SH-SY5Y (cell line): Measurements from ENCODE around the gene TMEM247.
A peak's percentile ranks its signal among the peaks of the same experiment; 100 is the strongest.

Experiments
- GATA2 ChIP-seq: IDR thresholded peaks from 2 replicates; pipeline ENCODE4 v1.6.1; 2011; ENCODE audit warnings: mild to moderate bottlenecking, low read depth, low read length
- GATA3 ChIP-seq: IDR thresholded peaks from 2 replicates; pipeline ENCODE4 v1.6.1; 2011; ENCODE audit warnings: low read depth, mild to moderate bottlenecking, low read length, moderate library complexity

TMEM247 gene

DNA sequence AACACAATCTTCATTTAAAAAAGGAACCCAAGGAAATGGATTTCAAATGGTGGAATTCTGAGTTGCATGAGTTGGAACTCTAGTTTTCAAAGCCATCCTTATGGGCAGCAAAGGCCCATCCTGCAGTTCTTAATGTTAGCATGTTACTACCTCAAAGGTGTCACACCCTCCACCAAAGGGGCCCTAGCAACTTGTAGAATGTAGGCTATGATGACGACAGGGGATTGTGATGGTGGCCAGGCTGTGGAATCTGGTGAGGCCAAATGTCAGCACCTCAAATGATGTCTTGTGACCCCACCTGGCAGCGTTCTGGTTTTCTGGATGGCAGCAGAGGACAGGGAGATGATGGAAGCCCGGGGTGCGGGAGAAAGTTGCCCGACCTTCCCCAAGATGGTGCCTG is at the start of gene TMEM247:
TMEM247 (plus strand) TSS at position 301 of the 400 bp plus-strand sequence.
- TF ChIP-seq GATA3 (no peak), GATA2 (no peak)

DNA sequence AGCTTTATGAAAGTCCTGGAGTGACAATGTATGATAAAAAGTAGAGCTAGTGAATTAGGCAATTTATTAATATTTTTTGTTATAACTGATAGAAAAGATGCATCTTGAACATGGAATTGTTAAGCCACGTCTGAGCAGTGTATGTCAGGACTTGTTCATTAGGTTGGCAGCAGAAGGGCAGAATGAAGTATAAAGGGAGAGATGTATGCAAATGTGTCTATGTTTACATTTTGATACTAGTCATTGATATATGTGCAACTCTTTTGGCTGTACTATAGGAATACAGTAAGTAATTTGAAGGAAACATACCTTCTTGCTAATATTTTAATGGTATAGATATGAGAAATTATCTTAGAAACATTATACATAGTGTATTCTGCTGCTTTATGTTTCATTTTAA is 49.0 kb upstream of the TMEM247 start:
- no peak for TF ChIP-seq GATA2
- no peak for TF ChIP-seq GATA3

DNA sequence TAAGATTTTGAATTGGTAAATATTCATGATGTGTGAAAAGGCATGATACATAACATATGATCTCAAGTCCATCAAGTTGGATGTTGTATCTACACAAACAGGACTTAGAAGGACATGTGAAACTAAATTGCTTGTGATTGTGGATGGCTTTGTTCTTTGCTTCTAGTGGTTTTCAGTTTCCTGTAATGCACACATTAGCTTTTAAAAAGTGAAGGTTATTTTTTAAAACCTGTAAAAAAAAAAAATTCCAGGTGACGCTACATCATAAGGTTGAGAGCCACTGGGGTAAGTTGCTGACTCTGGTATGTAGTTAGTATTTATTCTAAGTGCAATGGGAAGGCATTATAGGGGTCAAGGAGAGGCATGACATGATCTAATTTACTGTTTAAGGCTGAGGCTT is 48.4 kb upstream of the TMEM247 start:
- no peak for TF ChIP-seq GATA3
- TF ChIP-seq GATA2 = no peak

DNA sequence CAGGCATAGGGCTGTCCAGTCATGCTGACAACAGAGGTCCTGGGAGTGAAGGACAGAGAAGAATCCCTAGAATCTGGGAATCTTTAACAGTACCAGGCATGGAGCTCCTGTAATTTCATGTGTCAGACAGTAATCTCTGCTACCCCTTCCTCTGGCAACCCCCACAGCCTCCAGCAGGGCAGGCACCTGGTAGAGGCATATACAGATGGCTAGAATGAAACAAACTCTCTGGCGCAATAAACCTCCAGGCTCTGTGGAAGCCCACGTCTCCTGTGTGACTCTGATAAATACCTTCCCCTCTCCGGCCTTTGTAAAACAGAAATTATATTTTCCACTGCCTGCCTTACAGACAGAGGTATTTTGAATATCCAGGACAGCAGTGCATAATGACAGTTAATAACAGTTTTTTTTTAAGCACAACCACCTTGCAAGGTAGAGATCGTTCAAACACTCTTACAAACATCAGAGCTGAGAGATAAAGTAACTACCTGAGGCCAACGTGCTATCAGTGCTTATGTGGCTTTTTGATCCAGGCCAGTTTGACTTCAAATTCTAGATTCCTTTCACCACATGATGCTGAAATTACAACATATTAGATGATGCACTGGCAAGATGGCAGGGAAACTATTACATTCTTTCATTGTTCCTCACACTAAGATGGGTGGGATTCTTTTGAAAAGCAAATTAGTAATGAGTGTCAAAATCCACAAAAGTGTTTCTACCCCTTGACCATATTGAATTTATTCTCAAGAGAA is 47.7 kb upstream of the TMEM247 start:
- TF ChIP-seq GATA2 (no peak), GATA3 (no peak)

DNA sequence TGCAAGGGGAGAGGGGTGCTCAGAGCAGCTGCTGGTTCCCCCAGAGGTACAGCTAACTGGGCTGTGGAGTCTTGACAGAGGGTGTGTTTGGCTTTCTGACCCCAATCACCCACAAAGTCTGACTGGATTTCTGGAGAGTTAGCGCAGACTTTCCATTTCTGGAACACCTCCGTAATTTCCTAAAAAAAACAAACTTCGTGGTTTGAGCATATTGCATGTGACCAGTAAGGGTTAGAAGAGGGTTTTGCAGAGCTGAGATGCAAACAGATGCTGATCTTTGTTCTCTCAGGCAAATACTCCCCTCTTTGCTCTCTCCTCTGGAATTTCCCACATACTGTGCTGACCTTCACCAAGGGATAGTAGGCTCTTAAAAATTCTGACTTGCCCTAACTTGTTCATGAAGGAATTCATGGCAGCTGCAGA is 44.5 kb upstream of the TMEM247 start:
- no peak for TF ChIP-seq GATA2
- no peak for TF ChIP-seq GATA3

DNA sequence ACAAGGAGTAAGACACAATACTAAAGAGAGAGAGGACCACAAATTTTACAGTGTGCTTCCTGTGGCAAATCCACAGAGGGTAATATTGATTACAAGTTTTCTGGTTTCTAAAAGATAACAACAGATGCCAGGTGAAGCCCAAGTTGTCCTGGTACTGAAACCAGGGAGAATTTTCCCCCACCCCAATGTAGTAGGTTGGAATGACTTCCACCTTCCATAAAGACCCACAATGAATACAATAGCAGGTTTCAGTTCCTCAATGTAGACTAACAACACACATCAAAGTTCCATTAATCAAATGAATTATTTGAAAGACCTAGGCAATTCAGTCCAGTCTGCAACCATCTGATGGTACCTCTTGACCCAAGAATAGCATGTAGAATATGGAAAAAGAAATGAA is 44.0 kb upstream of the TMEM247 start:
- TF ChIP-seq GATA3 = no peak
- TF ChIP-seq GATA2 = no peak

DNA sequence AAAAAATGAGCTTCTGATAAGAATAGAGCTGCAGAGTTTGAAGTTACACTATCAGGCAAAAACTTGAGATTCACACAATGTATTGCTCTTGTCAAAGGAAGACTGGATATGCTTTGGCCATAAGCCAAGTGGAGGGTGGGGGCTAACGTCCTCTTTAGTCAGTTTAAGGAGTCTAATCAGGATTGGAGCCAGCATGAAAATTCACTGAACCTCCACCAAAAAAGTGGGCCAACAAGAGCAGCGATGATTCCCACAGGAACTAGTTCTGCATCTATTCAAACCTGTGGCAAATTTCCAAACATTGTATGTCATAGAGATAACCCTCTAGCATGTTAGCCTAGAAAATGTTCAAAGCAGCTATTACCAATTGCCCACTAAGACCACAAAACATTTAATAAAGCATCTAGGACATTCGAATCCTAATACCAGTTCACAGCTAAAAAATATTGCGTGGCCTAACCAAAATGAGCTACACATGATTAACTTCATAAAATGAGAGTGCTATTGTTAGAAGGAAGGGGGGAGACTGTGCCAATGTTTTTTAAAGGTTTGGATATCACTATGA is 43.5 kb upstream of the TMEM247 start:
- TF ChIP-seq GATA2 (no peak), GATA3 (no peak)

DNA sequence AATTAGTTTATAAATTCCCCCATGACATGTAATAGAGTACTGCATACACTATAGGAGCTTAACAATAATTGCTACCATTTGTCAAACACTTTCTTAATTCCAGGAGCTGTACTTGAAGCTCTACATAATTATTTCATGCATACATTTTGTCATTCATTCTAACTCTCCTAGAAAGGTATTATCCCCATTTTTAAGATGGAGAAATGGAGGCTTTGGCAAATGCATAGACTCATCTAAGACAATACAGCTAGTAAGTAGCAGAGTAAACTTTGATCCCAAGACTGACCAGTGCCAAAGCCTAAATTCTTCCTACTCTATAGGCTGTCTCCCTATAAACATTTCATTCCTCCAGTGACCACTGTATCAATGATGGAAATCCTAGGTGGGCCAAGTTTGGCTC is 42.6 kb upstream of the TMEM247 start:
- TF ChIP-seq GATA2 (no peak), GATA3 (no peak)

DNA sequence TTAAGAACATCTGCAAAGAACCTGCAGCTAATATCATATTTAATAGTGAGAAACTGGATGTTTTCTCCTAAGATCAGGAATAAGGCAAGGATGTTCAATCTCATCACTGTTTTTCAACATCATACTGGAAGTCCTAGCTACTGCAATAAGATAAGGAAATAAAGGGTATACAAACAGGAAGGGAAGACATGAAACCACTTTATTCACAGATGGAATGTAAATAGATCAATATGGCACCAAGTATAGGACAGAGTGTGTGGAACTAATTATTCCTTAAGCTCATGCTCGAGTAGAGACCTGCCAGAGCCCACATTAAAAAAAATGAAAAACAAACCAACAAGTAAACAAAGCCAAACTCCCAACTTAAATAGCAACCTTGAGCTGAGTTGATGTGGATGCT is 41.3 kb upstream of the TMEM247 start:
- TF ChIP-seq GATA3 (no peak), GATA2 (no peak)

DNA sequence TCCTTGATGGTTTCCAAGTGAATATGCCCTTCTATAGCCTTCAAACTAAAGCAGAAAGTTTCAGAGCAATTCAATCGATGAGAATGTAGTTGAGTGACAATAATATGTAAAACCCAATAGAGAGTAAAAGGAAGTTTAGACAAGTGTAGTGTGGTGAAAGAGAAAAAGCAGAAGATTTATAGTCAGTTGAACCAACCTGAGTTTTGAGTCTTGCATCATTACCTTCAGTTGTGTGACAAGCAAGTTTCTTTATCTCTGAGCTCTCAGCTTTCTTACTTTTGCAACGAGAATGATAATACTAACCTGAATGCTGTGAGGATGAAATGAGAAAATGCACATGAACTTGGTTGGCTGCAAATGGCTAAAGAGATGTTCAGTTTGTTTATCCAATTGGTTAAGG is 40.6 kb upstream of the TMEM247 start:
- TF ChIP-seq GATA2 (no peak), GATA3 (no peak)

DNA sequence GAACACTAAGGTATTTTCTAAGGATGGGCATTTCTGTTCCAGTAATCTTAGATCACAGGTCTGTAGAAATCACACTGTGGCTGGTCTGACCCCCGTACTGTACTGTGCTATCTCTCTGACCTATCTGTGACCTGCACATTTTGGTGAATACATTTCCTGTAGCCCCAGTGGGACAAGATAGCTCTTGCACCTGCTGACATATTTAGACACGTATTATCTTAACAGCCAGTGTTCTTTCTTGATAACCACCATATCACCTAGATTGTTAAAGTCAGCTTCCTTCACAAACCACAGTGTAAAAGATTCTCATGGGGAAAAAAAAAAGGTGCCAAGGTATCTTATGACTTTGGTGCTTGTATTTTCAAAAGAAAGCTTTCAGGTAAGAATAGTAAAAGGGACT is 39.8 kb upstream of the TMEM247 start:
- TF ChIP-seq GATA2 = peak; percentile 28; the same call in 1 of the 2 replicates
- TF ChIP-seq GATA3 = no peak

DNA sequence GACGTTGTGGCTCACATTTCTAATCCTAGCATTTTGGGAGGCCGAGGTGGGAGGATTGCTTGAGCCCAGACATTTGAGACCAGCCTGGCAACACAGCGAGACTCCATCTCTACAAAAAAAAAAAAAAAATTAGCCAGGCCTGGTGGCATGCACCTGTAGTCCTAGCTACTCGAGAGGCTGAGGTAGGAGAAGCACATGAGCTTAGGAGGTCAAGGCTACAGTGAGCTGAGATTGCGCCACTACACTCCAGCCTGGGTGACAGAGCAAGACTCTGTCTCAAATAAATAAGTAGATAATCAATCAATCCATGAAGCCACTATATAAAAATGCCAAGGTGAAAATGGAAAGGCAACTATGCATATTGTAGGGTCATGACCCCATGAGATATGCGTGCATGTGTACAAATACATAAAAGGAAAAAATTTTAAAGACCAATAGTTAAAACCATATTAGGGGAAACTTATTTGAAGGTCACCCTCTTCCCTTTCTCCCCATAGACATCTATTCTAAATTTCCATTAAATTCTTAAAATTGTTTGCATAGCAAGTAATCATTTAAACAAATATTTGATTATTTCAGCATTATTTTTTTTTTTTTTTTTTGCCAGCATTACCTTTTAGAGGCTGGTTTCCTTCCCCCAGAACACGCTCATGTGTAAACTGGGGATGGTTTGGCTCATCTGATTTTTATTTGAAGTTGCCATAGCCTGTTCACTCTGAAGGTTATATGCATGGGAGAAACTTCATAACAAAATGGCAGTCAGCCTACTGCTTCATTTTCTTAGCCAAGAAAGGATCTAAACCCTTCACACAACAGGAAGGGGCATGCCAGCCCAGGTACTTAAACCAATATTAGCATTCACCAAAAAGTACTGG is 37.3 kb upstream of the TMEM247 start:
- TF ChIP-seq GATA3 (no peak), GATA2 (no peak)

DNA sequence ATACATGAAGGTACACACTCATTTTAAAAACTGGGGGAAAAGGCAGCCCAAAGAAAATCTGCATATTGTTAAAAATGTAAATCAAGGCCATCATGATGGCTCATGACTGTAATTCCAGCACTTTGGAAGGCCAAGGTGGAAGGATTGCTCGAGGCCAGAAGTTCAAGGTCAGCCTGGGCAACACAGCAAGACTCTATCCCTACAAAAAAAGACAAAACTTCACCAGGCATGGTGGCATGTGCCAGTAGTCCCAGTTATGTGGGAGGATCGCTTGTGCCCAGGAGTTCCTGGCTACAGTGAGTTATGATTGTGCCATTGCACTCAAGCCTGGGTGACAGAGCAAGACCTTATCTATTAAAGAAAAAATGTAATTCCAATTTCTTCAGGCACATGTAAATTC is 34.6 kb upstream of the TMEM247 start:
- no peak for TF ChIP-seq GATA2
- no peak for TF ChIP-seq GATA3

DNA sequence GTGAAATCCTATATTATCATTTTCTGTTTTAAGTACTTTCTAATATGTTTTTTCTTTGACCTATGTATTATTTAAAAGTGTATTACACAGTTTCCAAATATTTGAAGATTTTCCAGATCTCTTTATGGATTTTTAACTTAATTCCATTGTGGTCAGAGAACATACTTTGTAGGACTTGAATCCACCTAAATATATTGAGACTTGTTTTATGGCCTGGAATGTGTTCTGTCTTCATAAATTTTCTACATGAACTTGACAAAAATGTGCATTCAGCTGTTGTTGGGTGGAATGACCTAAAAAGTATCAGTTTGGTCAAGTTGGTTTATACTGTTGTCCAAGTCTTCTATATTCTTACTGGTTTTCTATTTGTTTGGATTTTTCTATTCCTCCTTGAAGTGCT is 33.8 kb upstream of the TMEM247 start:
- TF ChIP-seq GATA2 (no peak), GATA3 (no peak)

DNA sequence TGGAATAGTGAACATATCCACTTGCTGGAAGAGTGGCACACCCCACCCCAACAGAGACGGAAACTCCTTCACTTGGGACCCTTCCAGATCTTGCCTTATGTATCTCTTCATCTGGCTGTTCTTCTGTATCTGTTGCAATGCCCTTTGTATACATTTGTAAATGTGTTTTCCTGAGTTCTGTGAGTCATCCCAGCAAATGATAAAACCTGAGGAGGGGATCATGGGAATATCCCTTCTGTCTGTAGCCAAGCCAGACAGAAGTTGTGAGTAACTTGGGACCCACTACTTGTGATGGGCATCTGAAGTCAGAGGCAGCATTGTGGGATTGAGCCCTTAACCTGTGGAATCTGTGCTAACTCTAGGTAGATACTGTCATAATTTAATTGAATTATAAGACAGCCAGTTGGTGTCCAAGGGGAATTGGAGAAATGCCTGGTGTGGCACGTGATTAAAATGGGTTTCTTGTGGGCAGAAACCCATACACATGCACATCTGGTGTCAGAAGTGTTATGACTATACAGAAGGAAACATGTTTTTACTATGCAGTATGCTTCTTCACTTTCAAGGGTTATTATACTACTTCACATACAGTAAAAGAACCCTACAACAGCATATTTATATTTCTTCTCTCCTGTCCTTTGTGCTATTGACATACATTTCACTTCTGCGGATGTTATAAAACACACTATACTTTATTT is 32.3 kb upstream of the TMEM247 start:
- TF ChIP-seq GATA3 (no peak), GATA2 (no peak)
